HCT116 (cell line): ENCODE data around the gene TSPAN1. TPM values are rescaled to one million over a fixed set of nuclear protein-coding genes. Genes with fewer than 3 reads are reported as not detected.

Experiments used
- ATAC-seq: fragments of 200-7000 bp; cut with Tn5 transposase; 2 replicates; pipeline ENCODE4 v1.9.1; 2020; ENCODE audit warnings: mild to moderate bottlenecking, moderate library complexity
- BruUV-seq: library from RNA; stranded (reverse); fragments of 400-500 nt; replicated peaks from 2 replicates; lab custom pipeline; 2021; lab: Mats Ljungman, UMichigan
- CTCF ChIA-PET: fragments of 300-600 bp; sonication (Branson Sonifier 250); formaldehyde crosslinking; loops from one replicate; lab custom pipeline; 2021; ENCODE audit warnings: antibody characterized with exemption; lab: Charles Lee
- POLR2A ChIA-PET: fragments of 300-600, 350-600 bp; sonication (Branson Sonifier 250); formaldehyde crosslinking; loops from one replicate; lab custom pipeline; 2021; ENCODE audit warnings: antibody characterized with exemption; lab: Charles Lee
- RAD21 ChIA-PET, 2 experiments: fragments of 300-600 bp; sonication (Branson Sonifier 250); formaldehyde crosslinking; loops; one replicate each; lab custom pipeline; 2023; ENCODE audit warnings: low total read pairs in 2 of 2; ENCODE audit not compliant: uncharacterized antibody in 2 of 2, unreplicated experiment in 2 of 2, low non-redundant PET in 1 of 2; lab: Charles Lee
- DNase-seq: peaks from one replicate; pipeline ENCODE4 v3.0.0-alpha.2; 2010; ENCODE audit warnings: low read depth, low spot score
- H2AFZ ChIP-seq: fragments of 200-600 bp; shearing (Covaris generic), sonication (generic); 2 replicates; pipeline ENCODE4 v1.6.1; 2017; ENCODE audit warnings: low read depth, mixed run types, mixed read lengths, antibody characterized with exemption, low read length; ENCODE audit not compliant: poor library complexity, severe bottlenecking
- H3K27ac ChIP-seq: 2 replicates; pipeline ENCODE4 v1.5.1; 2012; ENCODE audit warnings: low read depth, low read length
- H3K27me3 ChIP-seq: fragments of 200-600 bp; sonication (generic); 2 replicates; pipeline ENCODE4 v1.6.1; 2016; ENCODE audit warnings: mixed run types, low read length, mixed read lengths; ENCODE audit not compliant: insufficient read depth
- H3K36me3 ChIP-seq, 2 experiments: fragments of 200-500 bp in 1 of 2; fragments of 200-600 bp in 1 of 2; sonication (Bioruptor generic) in 1 of 2; sonication (generic) in 1 of 2; 2 replicates each; pipeline versions ENCODE4 v1.5.1 to v1.6.1; 2014 to 2016; ENCODE audit warnings: low read length in 2 of 2, inconsistent platforms in 1 of 2, mixed read lengths in 1 of 2, mixed run types in 1 of 2; ENCODE audit not compliant: insufficient read depth in 2 of 2, control insufficient read depth in 1 of 2
- H3K4me1 ChIP-seq, 2 experiments: fragments of 200-600 bp in 1 of 2; sonication (generic) in 1 of 2; 2 replicates each; pipeline versions ENCODE4 v1.5.1 to v1.6.1; 2012 to 2017; ENCODE audit warnings: low read length in 2 of 2, inconsistent platforms in 1 of 2, mild to moderate bottlenecking in 1 of 2, mixed read lengths in 1 of 2, mixed run types in 1 of 2, moderate library complexity in 1 of 2; ENCODE audit not compliant: insufficient read depth in 2 of 2, control insufficient read depth in 1 of 2
- H3K4me2 ChIP-seq: fragments of 200-600 bp; sonication (generic); 2 replicates; pipeline ENCODE4 v1.6.1; 2017; ENCODE audit warnings: mixed run types, low read length, mixed read lengths
- H3K4me3 ChIP-seq, 2 experiments: fragments of 200-600 bp in 1 of 2; sonication (generic) in 1 of 2; replicated peaks in 1 of 2; 2 replicates each; pipeline ENCODE4 v1.5.1; 2011 to 2016; ENCODE audit warnings: low read length in 2 of 2, control low read depth in 1 of 2, low read depth in 1 of 2, mild to moderate bottlenecking in 1 of 2, mixed read lengths in 1 of 2, mixed run types in 1 of 2
- H3K79me2 ChIP-seq: fragments of 200-600 bp; sonication (generic); 2 replicates; pipeline ENCODE4 v1.6.1; 2017; ENCODE audit warnings: mild to moderate bottlenecking, mixed run types, low read length, moderate library complexity, mixed read lengths; ENCODE audit not compliant: insufficient read depth
- H3K9ac ChIP-seq: fragments of 200-600 bp; sonication (generic); 2 replicates; pipeline ENCODE4 v1.6.1; 2016; ENCODE audit warnings: low read length, mixed read lengths
- H3K9me2 ChIP-seq: fragments of 200-600 bp; sonication (generic), shearing (Covaris generic); 2 replicates; pipeline ENCODE4 v1.6.1; 2017; ENCODE audit warnings: mixed run types, mild to moderate bottlenecking, moderate library complexity; ENCODE audit not compliant: insufficient read depth
- H3K9me3 ChIP-seq, 2 experiments: fragments of 200-500 bp in 1 of 2; fragments of 200-600 bp in 1 of 2; sonication (Bioruptor generic) in 1 of 2; sonication (generic) in 1 of 2; 2 replicates each; pipeline ENCODE4 v1.6.1; 2014 to 2017; ENCODE audit warnings: low read length in 2 of 2, mixed read lengths in 2 of 2, inconsistent platforms in 1 of 2, low read depth in 1 of 2, mild to moderate bottlenecking in 1 of 2, mixed run types in 1 of 2, moderate library complexity in 1 of 2; ENCODE audit not compliant: control insufficient read depth in 1 of 2, insufficient read depth in 1 of 2
- H4K20me1 ChIP-seq: fragments of 200-600 bp; sonication (generic), shearing (Covaris generic); 2 replicates; pipeline ENCODE4 v1.6.1; 2017; ENCODE audit warnings: mixed run types, mild to moderate bottlenecking, moderate library complexity; ENCODE audit not compliant: insufficient read depth
- CEBPB ChIP-seq: IDR thresholded peaks from 2 replicates; pipeline ENCODE4 v1.6.1; 2012; ENCODE audit warnings: low read depth
- EZH2 ChIP-seq: fragments of 200-600 bp; sonication (generic); IDR thresholded peaks from 2 replicates; pipeline ENCODE4 v1.6.1; 2017; ENCODE audit warnings: antibody characterized with exemption, mixed run types
- FOSL1 ChIP-seq: IDR thresholded peaks from 2 replicates; pipeline ENCODE4 v1.6.1; 2012; ENCODE audit warnings: low read depth
- MAX ChIP-seq: IDR thresholded peaks from 2 replicates; pipeline ENCODE4 v1.6.1; 2012
- POLR2A ChIP-seq: IDR thresholded peaks from 2 replicates; pipeline ENCODE4 v1.7.0; 2011; ENCODE audit warnings: borderline replicate concordance; ENCODE audit not compliant: insufficient read depth, insufficient read length; ENCODE audit errors: extremely low read depth
- SRF ChIP-seq: IDR thresholded peaks from 2 replicates; pipeline ENCODE4 v1.6.1; 2012; ENCODE audit warnings: low read depth
- TCF7L2 ChIP-seq: IDR thresholded peaks from 2 replicates; pipeline ENCODE4 v1.7.0; 2011; ENCODE audit warnings: borderline replicate concordance, inconsistent platforms; ENCODE audit not compliant: insufficient read depth, insufficient read length; ENCODE audit errors: extremely low read depth
- YY1 ChIP-seq: IDR thresholded peaks from 2 replicates; pipeline ENCODE4 v1.6.1; 2011; ENCODE audit warnings: low read length, low read depth, moderate library complexity, mild to moderate bottlenecking; ENCODE audit not compliant: insufficient replicate concordance; ENCODE audit errors: extremely low read depth
- ZFX ChIP-seq: fragments of 450-650 bp; IDR thresholded peaks from 2 replicates; pipeline ENCODE4 v1.6.1; 2017
- intact Hi-C: fragments of 100-400 bp; cut with micrococcal nuclease; formaldehyde crosslinking; loops from 2 replicates; pipeline ENCODE4 v1.10.0; 2022
- total RNA-seq: library from RNA; stranded (reverse); gene quantifications from one replicate; pipeline ENCODE4 v1.2.1, GENCODE V29; 2021; ENCODE audit not compliant: unreplicated experiment

The TSPAN1 gene
- total RNA-seq, 1 experiment from 2014 or later = 9.9 TPM

GRCh38 chr1:46172321-46172720 is 2.6 kb upstream of the TSPAN1 start:
- no peaks in the 10 kb centered on the region for H3K79me2 ChIP-seq
- intact Hi-C loops = no loop called here
- DNase-seq (no peak), ATAC-seq (no peak)
- H3K4me3 ChIP-seq = no peak overlapping the region
- H3K9ac ChIP-seq = no peak overlapping the region
- peak overlapping the region; percentile 80 for H2AFZ ChIP-seq
- H3K27ac ChIP-seq = no peak overlapping the region; the same call in 1 of the 2 replicates
- TF ChIP-seq EZH2 = no peak
- no peak for TF ChIP-seq SRF
- TF ChIP-seq TCF7L2 = no peak
- H3K36me3 ChIP-seq = no peaks in the 10 kb centered on the region
- RAD21 ChIA-PET = interaction anchor here in 1 of 2 experiments (1.4 kb wide), 1 partner anchor 133 kb away, joined by 3 read pairs; no protein-coding TSS in a partner anchor
- H3K27me3 ChIP-seq = no peaks in the 10 kb centered on the region
- H3K9me2 ChIP-seq = no peaks in the 10 kb centered on the region
- H4K20me1 ChIP-seq = no peaks in the 10 kb centered on the region
- CTCF ChIA-PET = interaction anchor here (2.1 kb wide), 1 partner anchor 51 kb away, joined by 9 read pairs; no protein-coding TSS in a partner anchor
- POLR2A ChIA-PET = interaction anchor here (0.6 kb wide), 1 partner anchor 139 kb away, joined by 3 read pairs; no protein-coding TSS in a partner anchor
- no TSS peak for BruUV-seq
- peak overlapping the region; percentile 47 for H3K4me2 ChIP-seq
- peaks cover 39 to 42% of the 10 kb centered on the region in 2 experiments for H3K4me1 ChIP-seq
- no peaks in the 10 kb centered on the region for H3K9me3 ChIP-seq

DNA sequence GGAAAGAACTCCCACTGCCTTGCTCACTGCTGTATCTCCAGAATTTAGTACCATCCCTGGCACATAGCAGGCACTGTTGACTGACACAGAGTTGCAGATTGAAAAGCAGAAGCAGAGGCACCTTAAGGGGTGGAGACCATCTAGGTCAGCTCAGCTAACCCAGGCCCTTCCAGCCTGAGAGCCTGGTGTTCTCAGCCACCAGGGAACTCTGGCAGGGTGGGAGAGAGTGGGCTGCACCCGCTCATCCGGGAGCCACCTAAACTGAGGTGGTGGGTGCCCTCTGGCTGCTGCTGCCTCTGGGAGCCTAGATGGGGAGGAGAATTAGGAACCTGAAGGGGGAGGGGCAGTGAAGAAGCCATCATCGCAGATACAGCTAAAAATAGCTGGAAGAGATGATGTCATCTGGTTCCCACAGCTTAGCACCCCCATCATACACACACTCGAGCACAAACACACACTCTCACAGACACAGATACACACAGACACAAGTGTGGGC is 1.5 kb upstream of the TSPAN1 start:
- no peak overlapping the region for H3K4me2 ChIP-seq
- no peak overlapping the region for H3K4me3 ChIP-seq
- no peak overlapping the region for H3K9ac ChIP-seq
- peaks cover 39 to 42% of the 10 kb centered on the region in 2 experiments for H3K4me1 ChIP-seq
- BruUV-seq = no TSS peak
- intact Hi-C loops = no loop called here
- no peak overlapping the region for H2AFZ ChIP-seq
- H3K9me3 ChIP-seq = no peaks in the 10 kb centered on the region
- RAD21 ChIA-PET = no interaction called here
- DNase-seq (no peak), ATAC-seq (no peak; the same call in 1 of the 2 replicates)
- H3K27me3 ChIP-seq = no peaks in the 10 kb centered on the region
- H3K9me2 ChIP-seq = no peaks in the 10 kb centered on the region
- H3K79me2 ChIP-seq = no peaks in the 10 kb centered on the region
- CTCF ChIA-PET = interaction anchor here (1.0 to 2.1 kb wide), 2 partner anchors 50 to 138 kb away, joined by 3 to 9 read pairs; no protein-coding TSS in a partner anchor
- no peaks in the 10 kb centered on the region for H3K36me3 ChIP-seq
- TF ChIP-seq MAX (no peak), EZH2 (no peak), ZFX (no peak), POLR2A (no peak), FOSL1 (no peak), YY1 (no peak), TCF7L2 (no peak), CEBPB (no peak)
- no peaks in the 10 kb centered on the region for H4K20me1 ChIP-seq
- no peak overlapping the region for H3K27ac ChIP-seq
- POLR2A ChIA-PET = interaction anchor here (0.5 to 1.4 kb wide), 2 partner anchors 9 to 71 kb away, joined by 3 to 4 read pairs; no protein-coding TSS in a partner anchor
